Activated B cell treated with CpG ODN at 0.5 μM for 24 hours (primary cell): Measurements from ENCODE around the gene RASL10A. TPM values are rescaled to one million over a fixed set of nuclear protein-coding genes. Genes with fewer than 3 reads are reported as not detected.

ENCODE experiments used
- ATAC-seq: fragments of 200-7000 bp; cut with Tn5 transposase; one replicate; pipeline ENCODE4 v1.10.0; 2021; ENCODE audit warnings: low read depth, mild to moderate bottlenecking, moderate library complexity
- CTCF ChIA-PET: fragments of 350-600 bp; sonication (Branson Sonifier 250); formaldehyde crosslinking; loops from one replicate; lab custom pipeline; 2021; ENCODE audit warnings: antibody characterized with exemption; lab: Charles Lee
- POLR2A ChIA-PET: fragments of 350-600 bp; sonication (Branson Sonifier 250); formaldehyde crosslinking; loops from one replicate; lab custom pipeline; 2021; ENCODE audit warnings: antibody characterized with exemption; lab: Charles Lee
- DNase-seq: peaks from one replicate; pipeline ENCODE4 v3.0.0; 2022
- H3K27ac Mint-ChIP-seq: one replicate; pipeline ENCODE4 v1.8.0; 2020; ENCODE audit warnings: mixed read lengths
- H3K27me3 Mint-ChIP-seq: one replicate; pipeline ENCODE4 v1.8.0; 2021; ENCODE audit warnings: mixed read lengths
- H3K36me3 Mint-ChIP-seq: one replicate; pipeline ENCODE4 v1.8.0; 2021; ENCODE audit warnings: low read depth, mixed read lengths
- H3K4me1 Mint-ChIP-seq: one replicate; pipeline ENCODE4 v1.8.0; 2021; ENCODE audit warnings: mixed read lengths
- H3K4me3 Mint-ChIP-seq: one replicate; pipeline ENCODE4 v1.8.0; 2020; ENCODE audit warnings: mild to moderate bottlenecking, mixed read lengths
- H3K9me3 Mint-ChIP-seq: one replicate; pipeline ENCODE4 v1.8.0; 2020; ENCODE audit warnings: mixed read lengths
- intact Hi-C: fragments of 100-400 bp; cut with micrococcal nuclease; formaldehyde crosslinking; loops from one replicate; pipeline ENCODE4 v1.15.1; 2024
- total RNA-seq: library from RNA; stranded (reverse); gene quantifications from 2 replicates; pipeline ENCODE4 v1.2.3, GENCODE V29; 2022
- TF ChIP-seq, protein P1 (sequence below): fragments of 200-600 bp; IDR thresholded peaks from one replicate; pipeline ENCODE4 v1.8.0; 2022; ENCODE audit warnings: antibody characterized with exemption, mild to moderate bottlenecking

RASL10A gene
- total RNA-seq, 1 donor from 2014 or later = 1.0 TPM

DNA sequence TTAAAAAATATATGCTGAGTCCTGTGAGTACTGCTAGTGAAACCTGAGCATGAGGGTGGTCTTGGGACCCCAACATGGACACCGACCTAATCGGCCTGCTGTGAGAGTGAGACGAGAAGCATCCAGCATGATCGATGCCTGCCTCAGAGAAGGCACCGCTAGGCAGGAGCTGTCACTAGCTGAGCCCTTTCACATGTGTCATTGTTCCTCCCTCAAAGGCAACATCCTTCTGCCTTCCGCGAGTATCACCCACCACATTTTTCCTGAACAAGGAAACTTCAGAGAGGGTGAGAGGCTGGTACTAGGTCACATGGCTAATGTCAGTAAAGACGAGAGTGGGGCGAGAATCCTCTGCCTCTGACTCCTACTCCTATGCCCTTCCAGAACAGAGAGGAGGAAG is 37.3 kb upstream of the RASL10A start:
- intact Hi-C loops = no loop called here
- Mint-ChIP-seq H3K9me3 (no peaks in the 10 kb centered on the region), H3K27ac (no peak overlapping the region), H3K4me3 (no peak overlapping the region), H3K27me3 (no peaks in the 10 kb centered on the region), H3K4me1 (no peaks in the 10 kb centered on the region), H3K36me3 (peaks cover 90% of the 10 kb centered on the region)
- TF ChIP-seq, protein P1, sequence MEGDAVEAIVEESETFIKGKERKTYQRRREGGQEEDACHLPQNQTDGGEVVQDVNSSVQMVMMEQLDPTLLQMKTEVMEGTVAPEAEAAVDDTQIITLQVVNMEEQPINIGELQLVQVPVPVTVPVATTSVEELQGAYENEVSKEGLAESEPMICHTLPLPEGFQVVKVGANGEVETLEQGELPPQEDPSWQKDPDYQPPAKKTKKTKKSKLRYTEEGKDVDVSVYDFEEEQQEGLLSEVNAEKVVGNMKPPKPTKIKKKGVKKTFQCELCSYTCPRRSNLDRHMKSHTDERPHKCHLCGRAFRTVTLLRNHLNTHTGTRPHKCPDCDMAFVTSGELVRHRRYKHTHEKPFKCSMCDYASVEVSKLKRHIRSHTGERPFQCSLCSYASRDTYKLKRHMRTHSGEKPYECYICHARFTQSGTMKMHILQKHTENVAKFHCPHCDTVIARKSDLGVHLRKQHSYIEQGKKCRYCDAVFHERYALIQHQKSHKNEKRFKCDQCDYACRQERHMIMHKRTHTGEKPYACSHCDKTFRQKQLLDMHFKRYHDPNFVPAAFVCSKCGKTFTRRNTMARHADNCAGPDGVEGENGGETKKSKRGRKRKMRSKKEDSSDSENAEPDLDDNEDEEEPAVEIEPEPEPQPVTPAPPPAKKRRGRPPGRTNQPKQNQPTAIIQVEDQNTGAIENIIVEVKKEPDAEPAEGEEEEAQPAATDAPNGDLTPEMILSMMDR = no peak
- CTCF ChIA-PET = no interaction called here
- no peak for DNase-seq
- no peak for ATAC-seq
- POLR2A ChIA-PET = no interaction called here

DNA sequence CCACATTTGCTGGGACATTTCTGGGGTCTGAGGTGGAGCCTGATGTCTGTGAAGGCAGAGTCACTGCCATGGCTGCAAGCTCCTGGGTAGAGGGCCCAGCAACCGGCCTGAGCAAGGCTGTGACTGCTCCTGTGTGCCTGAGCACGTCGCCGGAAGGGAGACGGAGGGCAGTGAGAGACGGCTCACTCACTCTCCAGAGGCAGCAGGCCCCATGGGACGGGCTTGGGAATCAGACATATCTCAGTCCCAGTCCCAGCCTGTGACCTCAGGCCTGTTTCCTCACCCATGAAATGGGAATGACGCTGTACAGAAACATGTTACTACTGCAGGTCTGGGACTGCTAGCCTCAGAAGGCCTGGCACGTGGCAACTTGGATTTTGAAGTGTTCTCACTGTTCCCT is 36.4 kb upstream of the RASL10A start:
- H3K27ac Mint-ChIP-seq = no peak overlapping the region

DNA sequence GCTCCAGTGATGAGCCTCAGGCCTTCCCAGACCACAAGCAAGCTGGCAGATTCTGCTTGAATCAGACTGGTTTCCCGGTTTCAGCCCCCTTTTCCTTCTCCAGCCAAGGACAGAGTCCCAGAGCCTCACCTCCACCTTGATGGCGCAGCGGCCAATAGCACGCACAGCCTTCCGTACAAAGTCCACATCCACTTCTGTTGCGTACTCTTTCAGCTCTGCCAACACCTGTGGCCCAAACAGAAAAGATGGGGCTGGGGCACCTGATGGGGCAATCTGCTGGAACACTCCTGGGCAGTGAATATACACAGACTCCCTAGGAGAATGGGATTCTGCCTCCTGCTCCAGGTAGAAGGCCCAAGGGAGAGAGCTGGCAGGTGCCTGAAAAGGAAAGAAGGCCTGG is 35.5 kb upstream of the RASL10A start:
- H3K4me1 Mint-ChIP-seq = no peaks in the 10 kb centered on the region
- peaks cover 96% of the 10 kb centered on the region for H3K36me3 Mint-ChIP-seq
- H3K4me3 Mint-ChIP-seq = no peak overlapping the region

More for the DNA sequence above, 36.4 kb upstream of the RASL10A start:
- ChIA-PET CTCF (no interaction called here), POLR2A (no interaction called here)
- intact Hi-C loops = no loop called here
- Mint-ChIP-seq H3K9me3 (no peaks in the 10 kb centered on the region), H3K4me3 (no peak overlapping the region), H3K36me3 (peaks cover 96% of the 10 kb centered on the region), H3K4me1 (no peaks in the 10 kb centered on the region), H3K27me3 (no peaks in the 10 kb centered on the region)
- TF ChIP-seq, protein P1 = no peak
- no peak for ATAC-seq
- no peak for DNase-seq

DNA sequence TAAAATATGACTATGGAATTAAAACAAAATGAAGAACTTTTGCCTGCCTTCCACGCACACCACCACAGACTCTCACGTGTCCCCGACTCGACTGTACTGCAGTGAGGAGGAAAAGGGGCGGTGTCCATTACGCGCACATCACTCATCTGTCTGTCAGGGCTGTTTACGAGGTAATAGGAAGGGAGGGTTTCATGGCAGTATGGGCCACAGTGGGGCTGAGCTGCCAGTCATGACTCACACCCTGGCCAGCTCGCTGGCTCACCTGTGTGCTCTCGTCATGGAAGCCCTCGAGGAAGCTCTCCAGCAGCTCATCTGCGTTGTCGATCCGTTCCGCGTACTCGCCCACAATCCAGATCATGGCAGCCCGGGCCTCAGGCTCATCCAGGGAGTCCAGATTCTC is 33.5 kb upstream of the RASL10A start:
- TF ChIP-seq, protein P1 = no peak
- DNase-seq = no peak
- CTCF ChIA-PET = interaction anchor here (0.6 kb wide), 1 partner anchor 753 kb away, joined by 4 read pairs; no protein-coding TSS in a partner anchor
- POLR2A ChIA-PET = no interaction called here
- Mint-ChIP-seq H3K36me3 (peaks cover 95% of the 10 kb centered on the region), H3K27ac (no peak overlapping the region), H3K4me3 (no peak overlapping the region), H3K9me3 (no peaks in the 10 kb centered on the region), H3K4me1 (no peaks in the 10 kb centered on the region), H3K27me3 (no peaks in the 10 kb centered on the region)
- intact Hi-C loops = no loop called here
- no peak for ATAC-seq

More for the DNA sequence above, 35.5 kb upstream of the RASL10A start:
- no peak for ATAC-seq
- DNase-seq = no peak
- H3K9me3 Mint-ChIP-seq = no peaks in the 10 kb centered on the region
- TF ChIP-seq, protein P1 = no peak
- no peaks in the 10 kb centered on the region for H3K27me3 Mint-ChIP-seq
- ChIA-PET POLR2A (no interaction called here), CTCF (interaction anchor here (0.5 kb wide), 1 partner anchor 246 kb away, joined by 3 read pairs; no protein-coding TSS in a partner anchor)
- intact Hi-C loops = no loop called here
- H3K27ac Mint-ChIP-seq = no peak overlapping the region

DNA sequence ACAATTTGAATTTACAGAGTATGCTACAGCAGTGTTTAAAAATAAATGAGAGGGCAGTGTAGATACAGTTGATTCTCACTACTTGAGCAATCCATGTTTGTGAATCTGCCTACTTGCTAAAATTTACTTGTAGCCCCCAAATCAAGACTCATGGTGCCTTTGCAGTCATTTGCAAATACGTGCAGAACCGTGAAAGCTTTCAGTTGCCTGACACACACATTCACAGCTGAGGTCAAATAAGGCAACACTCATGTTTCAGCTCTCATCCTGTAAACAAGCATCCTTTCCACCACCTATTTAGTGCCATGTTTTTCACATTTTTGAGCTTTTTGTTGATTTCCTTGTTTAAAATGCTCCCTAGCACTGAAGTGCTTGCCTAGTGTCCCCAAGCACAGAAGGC is 32.5 kb upstream of the RASL10A start:
- no peak for DNase-seq
- peaks cover 97% of the 10 kb centered on the region for H3K36me3 Mint-ChIP-seq
- H3K27me3 Mint-ChIP-seq = no peaks in the 10 kb centered on the region
- H3K4me1 Mint-ChIP-seq = no peaks in the 10 kb centered on the region
- TF ChIP-seq, protein P1 = no peak
- no peak for ATAC-seq
- CTCF ChIA-PET = interaction anchor here (0.6 kb wide), 1 partner anchor 754 kb away, joined by 4 read pairs; no protein-coding TSS in a partner anchor
- POLR2A ChIA-PET = no interaction called here
- H3K4me3 Mint-ChIP-seq = no peak overlapping the region
- intact Hi-C loops = no loop called here
- no peaks in the 10 kb centered on the region for H3K9me3 Mint-ChIP-seq
- no peak overlapping the region for H3K27ac Mint-ChIP-seq
